Omental fat pad (tissue), 4 donors: ENCODE measurements around the gene SDSL. TPM values are rescaled to one million over a fixed set of nuclear protein-coding genes. Genes with fewer than 3 reads are reported as not detected.

Source experiments
- ATAC-seq: fragments of 150-250 bp; one replicate; pipeline ENCODE4 v1.9.1; 2016; ENCODE audit warnings: mild to moderate bottlenecking, moderate library complexity; ENCODE audit not compliant: low FRiP score
- DNase-seq: peaks from one replicate; pipeline ENCODE4 v3.0.0-alpha.2; 2019; ENCODE audit warnings: low spot score
- CTCF ChIP-seq, 3 donors: fragments of 450-650 bp; IDR thresholded peaks; one replicate each; pipeline ENCODE4 v1.5.1; 2016 to 2017; ENCODE audit warnings: antibody characterized with exemption in 3 of 3, mild to moderate bottlenecking in 3 of 3, moderate library complexity in 2 of 3
- total RNA-seq, 4 donors: library from RNA; depleted of rRNA; stranded (reverse); fragments of >200 nt; gene quantifications; one replicate each; pipeline ENCODE4 v1.1.0, GENCODE V29; 2016

Gene SDSL
- total RNA-seq, 4 donors from 2014 or later = 2.1 to 6.0 (median 4.1) TPM

DNA sequence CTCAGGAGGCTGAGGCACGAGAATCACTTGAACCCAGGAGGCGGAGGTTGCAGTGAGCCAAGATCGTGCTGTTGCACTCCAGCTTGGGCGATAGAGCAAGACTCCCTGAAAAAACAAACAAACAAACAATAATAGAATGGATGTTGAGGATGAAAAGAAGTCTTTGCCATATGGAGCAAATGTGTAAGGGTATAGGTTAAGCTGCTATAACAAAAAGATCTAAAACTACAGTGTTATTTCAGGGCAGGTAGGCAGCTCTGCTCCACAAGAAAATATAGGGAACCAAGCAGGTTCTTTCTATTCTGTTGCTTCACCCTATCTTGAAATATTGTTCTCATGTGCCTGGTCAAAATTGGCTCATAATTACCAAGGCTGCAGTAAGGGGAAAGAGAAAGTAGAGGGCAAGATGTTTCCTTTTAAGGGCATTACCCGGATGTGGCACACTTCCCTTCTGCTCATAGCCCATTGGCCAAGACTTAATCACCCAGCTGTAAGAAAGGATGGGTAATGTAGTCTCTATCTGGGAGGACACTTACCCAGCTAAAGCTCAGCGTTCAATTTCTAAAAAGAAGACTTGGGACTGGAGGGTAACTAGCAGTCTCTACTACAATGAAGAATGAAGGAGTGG lies 23.5 kb downstream of the SDSL start:
- no peak for ATAC-seq
- DNase-seq = no peak
- TF ChIP-seq CTCF (IDR thresholded peaks at IDR 0.05) = no peak

GRCh38 chr12:113448873-113449272 lies 26.7 kb downstream of the SDSL start:
- no peak for ATAC-seq
- no peak for DNase-seq
- TF ChIP-seq CTCF (IDR thresholded peaks at IDR 0.05) = no peak

DNA sequence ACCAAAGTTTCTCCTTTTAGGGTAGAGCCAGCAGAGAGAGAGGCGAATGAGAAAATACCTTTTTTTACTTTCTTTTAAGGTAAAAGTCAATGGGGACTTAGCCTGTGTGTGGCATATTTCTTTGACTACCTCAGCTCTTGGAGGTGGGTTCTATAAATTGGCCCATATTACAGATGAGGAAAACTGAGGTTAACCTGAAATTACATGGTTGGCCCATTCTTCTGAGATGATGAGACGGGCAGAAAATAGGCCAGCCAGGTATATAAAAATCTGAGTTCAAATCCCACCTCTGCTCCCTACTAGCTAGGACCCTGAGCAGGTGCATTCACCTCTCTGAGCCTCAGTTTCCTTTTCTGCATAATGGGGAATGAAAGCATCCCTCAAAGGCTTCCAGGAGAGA lies 27.1 kb downstream of the SDSL start:
- DNase-seq (no peak), ATAC-seq (no peak)
- TF ChIP-seq CTCF (IDR thresholded peaks at IDR 0.05) = no peak

GRCh38 chr12:113449839-113450238 lies 27.7 kb downstream of the SDSL start:
- DNase-seq = no peak
- no peak for TF ChIP-seq CTCF (IDR thresholded peaks at IDR 0.05)
- no peak for ATAC-seq

- TF ChIP-seq CTCF (IDR thresholded peaks at IDR 0.05) = no peak
- ATAC-seq = no peak
Observed at GRCh38 chr12:113452458-113452857, 30.3 kb downstream of the SDSL start.

GRCh38 chr12:113453330-113453729 lies 31.1 kb downstream of the SDSL start:
- TF ChIP-seq CTCF (IDR thresholded peaks at IDR 0.05) = no peak
- ATAC-seq (no peak), DNase-seq (no peak)

More at GRCh38 chr12:113452458-113452857, 30.3 kb downstream of the SDSL start:
- DNase-seq = no peak

DNA sequence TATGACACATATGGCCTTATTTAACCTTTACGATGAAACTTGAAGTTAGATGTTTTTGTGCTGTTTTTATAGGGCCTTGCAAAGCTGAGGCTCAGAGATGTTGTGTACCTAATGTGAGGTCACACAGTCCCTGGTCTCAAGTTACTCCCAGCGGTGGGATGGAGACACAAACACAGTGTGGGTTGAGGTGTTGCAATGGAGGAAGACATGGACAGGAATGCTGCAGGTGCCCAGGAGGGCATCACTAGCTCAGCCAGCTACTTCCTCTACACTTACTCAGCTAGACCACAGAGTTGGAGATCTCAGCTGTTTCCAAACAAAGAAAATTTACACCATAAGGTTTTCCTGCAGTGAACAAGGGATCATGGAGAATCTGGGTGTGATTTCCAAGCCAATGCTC lies 34.0 kb downstream of the SDSL start:
- TF ChIP-seq CTCF (IDR thresholded peaks at IDR 0.05) = no peak
- no peak for ATAC-seq
- no peak for DNase-seq
